K562 (cell line): ENCODE data around the gene MRRF. TPM values are rescaled to one million over a fixed set of nuclear protein-coding genes. Genes with fewer than 3 reads are reported as not detected.
A peak's percentile ranks its signal among the peaks of the same experiment; 100 is the strongest.

Experiments
- BACH1 ChIP-seq: fragments of 200-800 bp; sonication (Bioruptor generic); IDR thresholded peaks from 2 replicates; pipeline ENCODE4 v1.6.1; 2016; ENCODE audit warnings: missing genetic modification characterization, missing compliant biosample characterization
- CREBBP ChIP-seq: IDR thresholded peaks from one replicate; pipeline ENCODE4 v1.6.1; 2012; ENCODE audit warnings: low read depth, mild to moderate bottlenecking, control low read depth, inconsistent platforms, low read length
- E2F3 ChIP-seq: fragments of 250-450 bp; sonication (Bioruptor Pico); IDR thresholded peaks from 2 replicates; pipeline ENCODE4 v1.4.0; 2020; ENCODE audit warnings: mild to moderate bottlenecking
- ELF1 ChIP-seq: fragments of 200-800 bp; sonication (Bioruptor generic); IDR thresholded peaks from 2 replicates; pipeline ENCODE4 v1.6.1; 2016; ENCODE audit warnings: missing genetic modification characterization, missing compliant biosample characterization
- GABPA ChIP-seq: fragments of 200-800 bp; sonication (Bioruptor generic); conservative IDR thresholded peaks from 2 replicates; pipeline ENCODE4 v1.6.1; 2016; ENCODE audit warnings: low read depth, missing genetic modification characterization, missing compliant biosample characterization
- KDM1A ChIP-seq, 2 experiments: fragments of 450-650 bp; IDR thresholded peaks; 2 replicates each; pipeline ENCODE4 v1.6.1; 2016; ENCODE audit warnings: mild to moderate bottlenecking in 2 of 2
- KLF1 ChIP-seq: fragments of 450-650 bp; IDR thresholded peaks from 2 replicates; pipeline ENCODE4 v1.6.1; 2016; ENCODE audit warnings: missing genetic modification characterization, missing compliant biosample characterization
- L3MBTL2 ChIP-seq: fragments of 450-650 bp; IDR thresholded peaks from 2 replicates; pipeline ENCODE4 v1.6.1; 2016; ENCODE audit warnings: mild to moderate bottlenecking, moderate library complexity
- MCM7 ChIP-seq, 2 experiments: fragments of 450-650 bp; IDR thresholded peaks; 2 replicates each; pipeline ENCODE4 v1.6.1; 2016 to 2018
- MECOM ChIP-seq: fragments of 250-450 bp; sonication (Bioruptor Pico); IDR thresholded peaks from 2 replicates; pipeline ENCODE4 v1.8.0; 2022; ENCODE audit warnings: inconsistent platforms
- MEIS2 ChIP-seq: fragments of 450-650 bp; IDR thresholded peaks from 2 replicates; pipeline ENCODE4 v1.6.1; 2014; ENCODE audit warnings: mild to moderate bottlenecking; ENCODE audit not compliant: partially characterized antibody
- NFATC3 ChIP-seq: fragments of 450-650 bp; IDR thresholded peaks from 2 replicates; pipeline ENCODE4 v1.6.1; 2017; ENCODE audit warnings: mild to moderate bottlenecking
- NFYB ChIP-seq: IDR thresholded peaks from 2 replicates; pipeline ENCODE4 v1.6.1; 2011; ENCODE audit warnings: mild to moderate bottlenecking, moderate library complexity; ENCODE audit not compliant: insufficient read length; ENCODE audit errors: extremely low read depth
- PRMT5 ChIP-seq: sonication (generic); formaldehyde crosslinking; IDR thresholded peaks from 2 replicates; pipeline ENCODE4 v1.5.0; 2020; ENCODE audit warnings: missing genetic modification reagents
- PURB ChIP-seq: sonication (generic); formaldehyde crosslinking; IDR thresholded peaks from 2 replicates; pipeline ENCODE4 v1.9.0; 2021; ENCODE audit warnings: low read depth, mild to moderate bottlenecking, missing genetic modification reagents
- SAFB ChIP-seq: fragments of 200-400 bp; formaldehyde crosslinking; IDR thresholded peaks from 2 replicates; pipeline ENCODE4 v1.6.1; 2017; ENCODE audit warnings: low read depth, low read length, borderline replicate concordance
- SNRNP70 ChIP-seq: fragments of 200-400 bp; formaldehyde crosslinking; optimal IDR thresholded peaks from 2 replicates; pipeline ENCODE3; 2017; ENCODE audit warnings: low read depth, low read length
- SRSF7 ChIP-seq: fragments of 200-400 bp; formaldehyde crosslinking; optimal IDR thresholded peaks from 2 replicates; pipeline ENCODE3; 2017; ENCODE audit warnings: mild to moderate bottlenecking, low read depth, low read length
- TAF9B ChIP-seq: fragments of 450-650 bp; IDR thresholded peaks from 2 replicates; pipeline ENCODE4 v1.6.1; 2018; ENCODE audit warnings: mild to moderate bottlenecking; ENCODE audit not compliant: partially characterized antibody
- TCF7 ChIP-seq: sonication (generic); IDR thresholded peaks from 2 replicates; pipeline ENCODE4 v1.6.1; 2016; ENCODE audit warnings: antibody characterized with exemption, borderline replicate concordance
- TEAD1 ChIP-seq, 2 experiments: fragments of 450-650 bp in 1 of 2; sonication (generic) in 1 of 2; formaldehyde crosslinking; IDR thresholded peaks; 2 replicates each; pipeline versions ENCODE4 v1.4.0 to v1.8.0; 2020 to 2022; ENCODE audit warnings: mild to moderate bottlenecking in 2 of 2, missing genetic modification reagents in 1 of 2
- ZKSCAN3 ChIP-seq: fragments of 250-450 bp; sonication (Bioruptor Pico); IDR thresholded peaks from 2 replicates; pipeline ENCODE4 v1.4.0; 2020
- ZNF121 ChIP-seq: sonication (generic); formaldehyde crosslinking; conservative IDR thresholded peaks from 2 replicates; pipeline ENCODE4 v1.8.0; 2022; ENCODE audit warnings: missing genetic modification reagents
- ZNF354B ChIP-seq: fragments of 250-450 bp; sonication (Bioruptor Pico); IDR thresholded peaks from 2 replicates; pipeline ENCODE4 v1.4.0; 2020
- ZNF696 ChIP-seq: fragments of 250-450 bp; sonication (Bioruptor Pico); conservative IDR thresholded peaks from 2 replicates; pipeline ENCODE4 v1.4.0; 2020; ENCODE audit warnings: mild to moderate bottlenecking, moderate library complexity
- ZNF75A ChIP-seq: fragments of 450-650 bp; formaldehyde crosslinking; IDR thresholded peaks from 2 replicates; pipeline ENCODE4 v1.4.0; 2020; ENCODE audit warnings: mild to moderate bottlenecking
- polyA plus RNA-seq, 8 experiments: library from polyadenylated mRNA; depleted of rRNA in 4 of 8; stranded (reverse) in 5 of 8; unstranded in 3 of 8; fragments of >200 nt; fragmentation: Nextera tagmentation in 2 of 8; fragmentation: Illumina TruSeq in 1 of 8; extraction: Ambion mirVana in 2 of 8; extraction: Trizol in 1 of 8; gene quantifications; 2 replicates each; pipeline versions ENCODE4 v1.2.1 to v1.2.3, GENCODE V29; 2011 to 2014; ENCODE audit warnings: inconsistent platforms in 1 of 8, missing spikeins in 1 of 8
- total RNA-seq, 7 experiments: library from RNA; depleted of rRNA in 6 of 7; stranded (reverse); fragments of >200 nt in 6 of 7; fragmentation: Illumina TruSeq in 2 of 7; extraction: Trizol in 2 of 7; gene quantifications; 2 replicates each; pipeline versions ENCODE4 v1.2.1 to v1.2.3, GENCODE V29; 2011 to 2021; ENCODE audit warnings: low replicate concordance in 1 of 7
- TF ChIP-seq, protein P1 (sequence below): sonication (generic); formaldehyde crosslinking; IDR thresholded peaks from 2 replicates; pipeline ENCODE4 v1.8.1; 2023; ENCODE audit warnings: missing genetic modification reagents, mild to moderate bottlenecking, borderline replicate concordance
- TF ChIP-seq, protein P2 (sequence below): fragments of 450-650 bp; IDR thresholded peaks from 2 replicates; pipeline ENCODE4 v1.6.1; 2018; ENCODE audit warnings: mild to moderate bottlenecking, low read depth; ENCODE audit not compliant: partially characterized antibody

Gene MRRF
- total and polyA plus RNA-seq, 9 of the 15 experiments (the other 6 are each of a cell fraction or from before 2014, with no cell fraction given): 55.0 to 105 (median 81.2) TPM

DNA sequence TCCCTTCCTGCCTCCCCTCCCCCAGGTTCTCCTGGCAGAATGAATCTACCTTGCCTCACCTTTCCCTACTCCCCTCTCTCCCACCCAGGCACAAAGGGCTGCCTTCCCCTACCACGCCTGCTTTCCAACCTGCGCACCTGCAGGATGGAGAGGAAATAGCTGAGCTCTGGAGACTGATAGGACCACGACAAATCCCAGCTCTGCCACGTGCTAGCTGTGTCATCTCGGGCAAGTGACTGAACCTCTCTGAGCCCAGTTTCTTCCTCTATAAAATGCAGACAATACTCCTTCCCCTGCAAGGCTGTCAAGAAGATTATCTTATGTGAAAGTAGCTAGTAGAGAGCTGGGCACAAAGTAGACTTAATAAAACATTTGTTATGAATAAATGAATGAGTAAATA, 74.9 kb downstream of the MRRF start (continued):
- TF ChIP-seq, protein P1, sequence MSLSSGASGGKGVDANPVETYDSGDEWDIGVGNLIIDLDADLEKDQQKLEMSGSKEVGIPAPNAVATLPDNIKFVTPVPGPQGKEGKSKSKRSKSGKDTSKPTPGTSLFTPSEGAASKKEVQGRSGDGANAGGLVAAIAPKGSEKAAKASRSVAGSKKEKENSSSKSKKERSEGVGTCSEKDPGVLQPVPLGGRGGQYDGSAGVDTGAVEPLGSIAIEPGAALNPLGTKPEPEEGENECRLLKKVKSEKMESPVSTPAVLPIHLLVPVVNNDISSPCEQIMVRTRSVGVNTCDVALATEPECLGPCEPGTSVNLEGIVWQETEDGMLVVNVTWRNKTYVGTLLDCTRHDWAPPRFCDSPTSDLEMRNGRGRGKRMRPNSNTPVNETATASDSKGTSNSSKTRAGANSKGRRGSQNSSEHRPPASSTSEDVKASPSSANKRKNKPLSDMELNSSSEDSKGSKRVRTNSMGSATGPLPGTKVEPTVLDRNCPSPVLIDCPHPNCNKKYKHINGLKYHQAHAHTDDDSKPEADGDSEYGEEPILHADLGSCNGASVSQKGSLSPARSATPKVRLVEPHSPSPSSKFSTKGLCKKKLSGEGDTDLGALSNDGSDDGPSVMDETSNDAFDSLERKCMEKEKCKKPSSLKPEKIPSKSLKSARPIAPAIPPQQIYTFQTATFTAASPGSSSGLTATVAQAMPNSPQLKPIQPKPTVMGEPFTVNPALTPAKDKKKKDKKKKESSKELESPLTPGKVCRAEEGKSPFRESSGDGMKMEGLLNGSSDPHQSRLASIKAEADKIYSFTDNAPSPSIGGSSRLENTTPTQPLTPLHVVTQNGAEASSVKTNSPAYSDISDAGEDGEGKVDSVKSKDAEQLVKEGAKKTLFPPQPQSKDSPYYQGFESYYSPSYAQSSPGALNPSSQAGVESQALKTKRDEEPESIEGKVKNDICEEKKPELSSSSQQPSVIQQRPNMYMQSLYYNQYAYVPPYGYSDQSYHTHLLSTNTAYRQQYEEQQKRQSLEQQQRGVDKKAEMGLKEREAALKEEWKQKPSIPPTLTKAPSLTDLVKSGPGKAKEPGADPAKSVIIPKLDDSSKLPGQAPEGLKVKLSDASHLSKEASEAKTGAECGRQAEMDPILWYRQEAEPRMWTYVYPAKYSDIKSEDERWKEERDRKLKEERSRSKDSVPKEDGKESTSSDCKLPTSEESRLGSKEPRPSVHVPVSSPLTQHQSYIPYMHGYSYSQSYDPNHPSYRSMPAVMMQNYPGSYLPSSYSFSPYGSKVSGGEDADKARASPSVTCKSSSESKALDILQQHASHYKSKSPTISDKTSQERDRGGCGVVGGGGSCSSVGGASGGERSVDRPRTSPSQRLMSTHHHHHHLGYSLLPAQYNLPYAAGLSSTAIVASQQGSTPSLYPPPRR (CRISPR knock-in tag): no peak
- TF ChIP-seq BACH1 (no peak), PURB (CRISPR knock-in tag) (no peak), MCM7 (IDR thresholded peaks at IDR 0.05) (no peak), L3MBTL2 (no peak), CREBBP (no peak), TAF9B (no peak), ZNF354B (CRISPR knock-in tag) (no peak), NFATC3 (no peak), PRMT5 (no peak), ZNF75A (CRISPR knock-in tag) (no peak), ZKSCAN3 (CRISPR knock-in tag) (no peak), ZNF121 (CRISPR knock-in tag) (no peak), TCF7 (no peak), NFYB (no peak), GABPA (no peak), ZNF696 (CRISPR knock-in tag) (no peak), MECOM (no peak), KDM1A (IDR thresholded peaks at IDR 0.05) (peak; percentile 44 to 53; a peak in 3 of 4 replicates), MEIS2 (no peak), TEAD1 (CRISPR knock-in tag; IDR thresholded peaks at IDR 0.05) (no peak), E2F3 (CRISPR knock-in tag) (no peak), SRSF7 (no peak), SAFB (no peak), SNRNP70 (no peak), ELF1 (tag) (no peak), KLF1 (tag) (no peak)
- TF ChIP-seq, protein P2, sequence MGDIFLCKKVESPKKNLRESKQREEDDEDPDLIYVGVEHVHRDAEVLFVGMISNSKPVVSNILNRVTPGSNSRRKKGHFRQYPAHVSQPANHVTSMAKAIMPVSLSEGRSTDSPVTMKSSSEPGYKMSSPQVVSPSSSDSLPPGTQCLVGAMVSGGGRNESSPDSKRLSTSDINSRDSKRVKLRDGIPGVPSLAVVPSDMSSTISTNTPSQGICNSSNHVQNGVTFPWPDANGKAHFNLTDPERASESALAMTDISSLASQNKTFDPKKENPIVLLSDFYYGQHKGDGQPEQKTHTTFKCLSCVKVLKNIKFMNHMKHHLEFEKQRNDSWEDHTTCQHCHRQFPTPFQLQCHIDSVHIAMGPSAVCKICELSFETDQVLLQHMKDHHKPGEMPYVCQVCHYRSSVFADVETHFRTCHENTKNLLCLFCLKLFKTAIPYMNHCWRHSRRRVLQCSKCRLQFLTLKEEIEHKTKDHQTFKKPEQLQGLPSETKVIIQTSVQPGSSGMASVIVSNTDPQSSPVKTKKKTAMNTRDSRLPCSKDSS: no peak
